Glutamatergic neuron (in vitro differentiated cells): ENCODE data around the gene AKAP8L. TPM values are rescaled to one million over a fixed set of nuclear protein-coding genes. Genes with fewer than 3 reads are reported as not detected.

ENCODE experiments used
- DNase-seq: peaks from one replicate; pipeline ENCODE4 v3.0.0; 2022
- H3K27ac Mint-ChIP-seq: one replicate; pipeline ENCODE4 v1.8.0; 2020; ENCODE audit warnings: mild to moderate bottlenecking, mixed read lengths, inconsistent platforms; ENCODE audit not compliant: unreplicated experiment
- H3K27me3 Mint-ChIP-seq: one replicate; pipeline ENCODE4 v1.8.0; 2020; ENCODE audit warnings: mild to moderate bottlenecking, moderate library complexity, mixed read lengths, inconsistent platforms; ENCODE audit not compliant: unreplicated experiment
- H3K36me3 Mint-ChIP-seq: one replicate; pipeline ENCODE4 v1.8.0; 2020; ENCODE audit warnings: mild to moderate bottlenecking, mixed read lengths, inconsistent platforms; ENCODE audit not compliant: unreplicated experiment
- H3K4me1 Mint-ChIP-seq: one replicate; pipeline ENCODE4 v1.8.0; 2020; ENCODE audit warnings: mild to moderate bottlenecking, low read depth, mixed read lengths, inconsistent platforms; ENCODE audit not compliant: unreplicated experiment
- H3K4me3 Mint-ChIP-seq: one replicate; pipeline ENCODE4 v1.8.0; 2020; ENCODE audit warnings: mild to moderate bottlenecking, mixed read lengths, inconsistent platforms; ENCODE audit not compliant: unreplicated experiment
- H3K9me3 Mint-ChIP-seq: one replicate; pipeline ENCODE4 v1.8.0; 2020; ENCODE audit warnings: mild to moderate bottlenecking, moderate library complexity, mixed read lengths, inconsistent platforms; ENCODE audit not compliant: unreplicated experiment
- CTCF ChIP-seq: fragments of 200-600 bp; sonication (generic); IDR thresholded peaks from one replicate; pipeline ENCODE4 v1.5.0; 2021; ENCODE audit not compliant: partially characterized antibody, unreplicated experiment
- total RNA-seq: library from RNA; stranded (reverse); fragmentation: NEBNext Ultra II Directional; extraction: Animal tissue kit (Norgen Biotek cat#: 25700); gene quantifications from one replicate; pipeline ENCODE4 v1.2.1, GENCODE V29; 2021; ENCODE audit not compliant: unreplicated experiment

Gene AKAP8L
- total RNA-seq, 1 donor from 2014 or later, result 354 TPM

- TF ChIP-seq CTCF, result no peak
- Mint-ChIP-seq H3K9me3 (peaks cover 3% of the 10 kb centered on the region), H3K4me1 (no peaks in the 10 kb centered on the region), H3K36me3 (no peaks in the 10 kb centered on the region), H3K4me3 (no peak overlapping the region), H3K27ac (no peak overlapping the region), H3K27me3 (peaks cover 2% of the 10 kb centered on the region)
- DNase-seq, result no peak
Measured at GRCh38 chr19:15439078-15439799, 20.5 kb upstream of the AKAP8L start.

DNA sequence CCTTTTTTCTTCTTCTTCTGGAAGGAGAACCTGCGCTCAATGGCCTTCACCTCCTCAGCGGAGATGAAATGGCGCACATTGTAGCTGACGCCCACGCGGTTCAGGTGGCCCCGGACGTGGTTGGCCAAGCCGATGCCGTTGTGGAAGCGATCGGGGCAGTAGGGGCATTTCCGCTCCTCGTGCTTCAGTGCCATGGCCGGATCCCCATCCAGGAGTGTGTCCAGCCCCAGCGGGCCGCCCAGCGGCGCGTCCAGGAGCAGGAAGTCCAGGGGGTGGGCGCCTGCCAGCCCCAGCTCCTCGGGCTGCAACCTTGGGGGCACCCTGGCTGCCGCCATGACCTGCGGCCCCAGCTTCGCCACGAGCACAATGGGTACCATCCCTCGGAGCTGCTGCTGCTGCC lies 19.8 kb upstream of the AKAP8L start:
- H3K36me3 Mint-ChIP-seq, result no peaks in the 10 kb centered on the region
- H3K4me3 Mint-ChIP-seq, result no peak overlapping the region
- H3K27me3 Mint-ChIP-seq, result peaks cover 2% of the 10 kb centered on the region
- no peak overlapping the region for H3K27ac Mint-ChIP-seq
- no peak for DNase-seq
- H3K9me3 Mint-ChIP-seq, result peaks cover 3% of the 10 kb centered on the region
- no peak for TF ChIP-seq CTCF
- no peaks in the 10 kb centered on the region for H3K4me1 Mint-ChIP-seq

GRCh38 chr19:15438124-15438496 lies 19.3 kb upstream of the AKAP8L start:
- Mint-ChIP-seq H3K4me1 (peaks cover 2% of the 10 kb centered on the region), H3K36me3 (no peaks in the 10 kb centered on the region), H3K27me3 (peaks cover 5% of the 10 kb centered on the region), H3K9me3 (peaks cover 3% of the 10 kb centered on the region), H3K4me3 (no peak overlapping the region), H3K27ac (no peak overlapping the region)
- DNase-seq, result no peak
- no peak for TF ChIP-seq CTCF

GRCh38 chr19:15437355-15438123 lies 18.8 kb upstream of the AKAP8L start:
- H3K9me3 Mint-ChIP-seq, result peaks cover 6% of the 10 kb centered on the region
- no peak for DNase-seq
- TF ChIP-seq CTCF, result no peak
- H3K36me3 Mint-ChIP-seq, result no peaks in the 10 kb centered on the region
- no peak overlapping the region for H3K4me3 Mint-ChIP-seq
- H3K27ac Mint-ChIP-seq, result no peak overlapping the region
- peaks cover 2% of the 10 kb centered on the region for H3K4me1 Mint-ChIP-seq
- peaks cover 7% of the 10 kb centered on the region for H3K27me3 Mint-ChIP-seq

DNA sequence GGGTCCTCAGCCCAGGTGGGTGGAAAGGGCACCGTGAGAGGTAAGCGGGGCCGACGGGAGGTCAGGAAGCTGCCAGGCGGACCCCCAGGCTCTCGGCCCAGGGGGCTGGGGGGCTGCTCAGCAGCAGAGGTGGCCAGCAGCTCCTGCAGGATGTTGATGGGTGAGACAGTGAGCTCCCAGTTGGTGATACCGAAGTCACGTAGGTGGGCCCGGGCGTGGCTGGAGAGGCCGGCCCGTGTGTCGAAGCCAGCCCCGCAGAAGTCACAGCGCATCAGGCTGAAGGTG lies 18.0 kb upstream of the AKAP8L start:
- Mint-ChIP-seq H3K27ac (no peak overlapping the region), H3K27me3 (peaks cover 10% of the 10 kb centered on the region), H3K4me3 (no peak overlapping the region), H3K4me1 (peaks cover 2% of the 10 kb centered on the region), H3K36me3 (no peaks in the 10 kb centered on the region), H3K9me3 (peaks cover 8% of the 10 kb centered on the region)
- no peak for TF ChIP-seq CTCF
- DNase-seq, result no peak
